IMR-90 (cell line): ENCODE measurements around the gene MMD. TPM values are rescaled to one million over a fixed set of nuclear protein-coding genes. Genes with fewer than 3 reads are reported as not detected.

Source experiments
- ATAC-seq: fragments of 200-7000 bp; cut with Tn5 transposase; 2 replicates; pipeline ENCODE4 v1.9.1; 2020; ENCODE audit warnings: low read depth, mild to moderate bottlenecking, moderate library complexity
- BruUV-seq: library from RNA; stranded (reverse); fragments of 400-500 nt; replicated peaks from 2 replicates; lab custom pipeline; 2021; lab: Mats Ljungman, UMichigan
- CTCF ChIA-PET: fragments of 300-600 bp; formaldehyde crosslinking; extraction: SDS; loops from one replicate; lab custom pipeline; 2021; ENCODE audit warnings: antibody characterized with exemption; lab: Yijun Ruan, JAX
- POLR2A ChIA-PET: fragments of 300-600 bp; sonication (Branson Sonifier 250); formaldehyde crosslinking; loops from one replicate; lab custom pipeline; 2022; ENCODE audit warnings: antibody characterized with exemption; ENCODE audit not compliant: unreplicated experiment; lab: Charles Lee
- DNase-seq: peaks from one replicate; pipeline ENCODE4 v3.0.0; 2013
- H2AFZ ChIP-seq: replicated peaks from 2 replicates; pipeline ENCODE3; 2013; ENCODE audit warnings: low read length, mild to moderate bottlenecking; ENCODE audit not compliant: poor library complexity
- H2AK5ac ChIP-seq: 2 replicates; pipeline ENCODE4 v1.6.1; 2013; ENCODE audit warnings: low read depth, low read length, inconsistent platforms
- H2AK9ac ChIP-seq: replicated peaks from 2 replicates; pipeline ENCODE3; 2013; ENCODE audit warnings: mild to moderate bottlenecking, low read depth, low read length, moderate library complexity; ENCODE audit not compliant: poor library complexity
- H2BK120ac ChIP-seq: 2 replicates; pipeline ENCODE4 v1.6.1; 2013; ENCODE audit warnings: low read depth, low read length, inconsistent platforms
- H2BK15ac ChIP-seq: 3 replicates; pipeline ENCODE4 v1.6.1; 2013; ENCODE audit warnings: low read depth, low read length, inconsistent platforms
- H2BK20ac ChIP-seq: 2 replicates; pipeline ENCODE4 v1.6.1; 2013; ENCODE audit warnings: low read depth, mild to moderate bottlenecking, inconsistent platforms, low read length, moderate library complexity
- H2BK5ac ChIP-seq: 2 replicates; pipeline ENCODE4 v1.6.1; 2013; ENCODE audit warnings: mild to moderate bottlenecking, low read depth, low read length, inconsistent platforms; ENCODE audit not compliant: poor library complexity, severe bottlenecking
- H3K14ac ChIP-seq: replicated peaks from 2 replicates; pipeline ENCODE4 v1.6.1; 2013; ENCODE audit warnings: low read depth, low read length, inconsistent platforms
- H3K18ac ChIP-seq: 2 replicates; pipeline ENCODE4 v1.6.1; 2013; ENCODE audit warnings: low read depth, low read length, control low read depth
- H3K23ac ChIP-seq: 2 replicates; pipeline ENCODE4 v1.6.1; 2013; ENCODE audit warnings: low read depth, low read length, inconsistent platforms
- H3K27ac ChIP-seq: 2 replicates; pipeline ENCODE4 v1.5.1; 2013; ENCODE audit warnings: mild to moderate bottlenecking, control low read depth, low read length; ENCODE audit not compliant: insufficient read depth
- H3K27me3 ChIP-seq: 2 replicates; pipeline ENCODE4 v1.6.1; 2013; ENCODE audit warnings: low read length; ENCODE audit not compliant: control insufficient read depth, insufficient read depth
- H3K36me3 ChIP-seq: 2 replicates; pipeline ENCODE4 v1.6.1; 2013; ENCODE audit warnings: low read length, mixed read lengths; ENCODE audit not compliant: control insufficient read depth, insufficient read depth
- H3K4ac ChIP-seq: 2 replicates; pipeline ENCODE4 v1.6.1; 2013; ENCODE audit warnings: low read depth, low read length, inconsistent platforms
- H3K4me1 ChIP-seq: 2 replicates; pipeline ENCODE4 v1.6.1; 2013; ENCODE audit warnings: low read length, mixed read lengths; ENCODE audit not compliant: control insufficient read depth, insufficient read depth
- H3K4me2 ChIP-seq: 2 replicates; pipeline ENCODE4 v1.6.1; 2013; ENCODE audit warnings: low read depth, mild to moderate bottlenecking, control low read depth, low read length, moderate library complexity
- H3K4me3 ChIP-seq: 2 replicates; pipeline ENCODE4 v1.5.1; 2013; ENCODE audit warnings: low read depth, mild to moderate bottlenecking, control low read depth, low read length, moderate library complexity; ENCODE audit not compliant: insufficient read depth
- H3K56ac ChIP-seq: 2 replicates; pipeline ENCODE4 v1.6.1; 2013; ENCODE audit warnings: low read length, inconsistent platforms; ENCODE audit not compliant: insufficient read depth; ENCODE audit errors: extremely low read depth
- H3K79me1 ChIP-seq, 2 experiments: 2 replicates each; pipeline ENCODE4 v1.6.1; 2013; ENCODE audit warnings: low read length in 2 of 2, inconsistent platforms in 1 of 2, low read depth in 1 of 2
- H3K9ac ChIP-seq: 2 replicates; pipeline ENCODE4 v1.6.1; 2013; ENCODE audit warnings: low read depth, low read length, control low read depth
- H3K9me1 ChIP-seq: 2 replicates; pipeline ENCODE4 v1.6.1; 2013; ENCODE audit warnings: low read length, inconsistent platforms; ENCODE audit not compliant: insufficient read depth
- H3K9me3 ChIP-seq: 2 replicates; pipeline ENCODE4 v1.6.1; 2013; ENCODE audit warnings: low read length; ENCODE audit not compliant: control insufficient read depth, insufficient read depth
- H4K20me1 ChIP-seq: 2 replicates; pipeline ENCODE4 v1.6.1; 2013; ENCODE audit warnings: low read length, inconsistent platforms; ENCODE audit not compliant: insufficient read depth
- H4K5ac ChIP-seq: 2 replicates; pipeline ENCODE4 v1.6.1; 2013; ENCODE audit warnings: mild to moderate bottlenecking, low read depth, low read length, control low read depth
- H4K8ac ChIP-seq, 2 experiments: 2 replicates each; pipeline ENCODE4 v1.6.1; 2013; ENCODE audit warnings: low read depth in 2 of 2, low read length in 2 of 2, control low read depth in 1 of 2, inconsistent platforms in 1 of 2
- H4K91ac ChIP-seq: 2 replicates; pipeline ENCODE4 v1.6.1; 2013; ENCODE audit warnings: low read depth, low read length, inconsistent platforms; ENCODE audit not compliant: insufficient read depth
- BHLHE40 ChIP-seq: fragments of 150-350 bp; IDR thresholded peaks from 2 replicates; pipeline ENCODE4 v1.6.1; 2016; ENCODE audit warnings: mild to moderate bottlenecking, low read depth, low read length
- CEBPB ChIP-seq: IDR thresholded peaks from 2 replicates; pipeline ENCODE4 v1.6.1; 2012; ENCODE audit warnings: low read depth, low read length, improper control_type of control experiment
- CHD1 ChIP-seq: IDR thresholded peaks from 2 replicates; pipeline ENCODE4 v1.6.1; 2012; ENCODE audit warnings: low read depth, low read length, improper control_type of control experiment
- FOS ChIP-seq: fragments of 150-350 bp; IDR thresholded peaks from 2 replicates; pipeline ENCODE4 v1.6.1; 2016; ENCODE audit warnings: low read depth, low read length
- MAFK ChIP-seq: IDR thresholded peaks from 2 replicates; pipeline ENCODE4 v1.6.1; 2012; ENCODE audit warnings: low read depth, low read length, improper control_type of control experiment
- MAZ ChIP-seq: IDR thresholded peaks from 2 replicates; pipeline ENCODE4 v1.6.1; 2012; ENCODE audit warnings: low read depth, mild to moderate bottlenecking, low read length, improper control_type of control experiment, moderate library complexity, borderline replicate concordance
- MXI1 ChIP-seq: IDR thresholded peaks from 2 replicates; pipeline ENCODE4 v1.6.1; 2012; ENCODE audit warnings: low read depth, mild to moderate bottlenecking, low read length, moderate library complexity, borderline replicate concordance
- NFE2L2 ChIP-seq: fragments of 150-350 bp; IDR thresholded peaks from 2 replicates; pipeline ENCODE4 v1.6.1; 2016; ENCODE audit warnings: low read depth, mild to moderate bottlenecking, low read length
- POLR2A ChIP-seq: IDR thresholded peaks from 2 replicates; pipeline ENCODE4 v1.6.1; 2012; ENCODE audit warnings: mild to moderate bottlenecking, low read depth, low read length
- RAD21 ChIP-seq: IDR thresholded peaks from 2 replicates; pipeline ENCODE4 v1.6.1; 2012; ENCODE audit warnings: low read length, improper control_type of control experiment
- RCOR1 ChIP-seq: IDR thresholded peaks from 2 replicates; pipeline ENCODE4 v1.6.1; 2012; ENCODE audit warnings: mild to moderate bottlenecking, low read length, improper control_type of control experiment; ENCODE audit not compliant: insufficient replicate concordance
- RFX5 ChIP-seq: IDR thresholded peaks from 2 replicates; pipeline ENCODE4 v1.8.0; 2012; ENCODE audit warnings: low read depth, mild to moderate bottlenecking, low read length, moderate library complexity
- SMC3 ChIP-seq: fragments of 150-350 bp; IDR thresholded peaks from 2 replicates; pipeline ENCODE4 v1.6.1; 2016; ENCODE audit warnings: low read depth, mild to moderate bottlenecking, antibody characterized with exemption, low read length, moderate library complexity
- WGBS, 2 experiments: methylation state at CpG; one replicate each; pipeline versions ENCODE4 v1.1.5 to v1.1.7; 2013; ENCODE audit warnings: missing lambda C conversion rate in 2 of 2; ENCODE audit not compliant: insufficient read length in 1 of 2; ENCODE audit errors: extremely low coverage in 2 of 2; 5-methylcytosine and 5-hydroxymethylcytosine counted together
- dilution Hi-C: fragments of 300-500 bp; cut with HindIII; formaldehyde crosslinking; loops from one replicate; pipeline ENCODE4 v1.14.3; 2018; ENCODE audit warnings: low sequenced_read_pairs; ENCODE audit not compliant: unreplicated experiment
- in situ Hi-C: fragments of 300-500 bp; cut with MboI; formaldehyde crosslinking; loops from 3 replicates; pipeline ENCODE4 v1.14.3; 2019; ENCODE audit warnings: low sequenced_read_pairs, inconsistent platforms, mixed read lengths
- intact Hi-C: fragments of 100-400 bp; cut with micrococcal nuclease; formaldehyde crosslinking; loops from 2 replicates; pipeline ENCODE4 v1.10.0; 2022
- polyA plus RNA-seq, 3 experiments: library from polyadenylated mRNA; depleted of rRNA; stranded (reverse); fragments of >200 nt; gene quantifications; 2 replicates each; pipeline ENCODE4 v1.2.3, GENCODE V29; 2012; ENCODE audit warnings: low replicate concordance in 1 of 3
- total RNA-seq: library from RNA; depleted of rRNA; stranded (reverse); fragments of >200 nt; gene quantifications from 2 replicates; pipeline ENCODE4 v1.2.3, GENCODE V29; 2012
- TF ChIP-seq, protein P1 (sequence below): fragments of 150-350 bp; IDR thresholded peaks from 2 replicates; pipeline ENCODE4 v1.6.1; 2016; ENCODE audit warnings: low read depth, mild to moderate bottlenecking, low read length, moderate library complexity, borderline replicate concordance
- TF ChIP-seq, protein P2 (sequence below): conservative IDR thresholded peaks from 2 replicates; pipeline ENCODE4 v1.5.1; 2012; ENCODE audit warnings: mild to moderate bottlenecking, low read depth, low read length, improper control_type of control experiment
- TF ChIP-seq, protein P3 (sequence below): fragments of 150-350 bp; IDR thresholded peaks from 2 replicates; pipeline ENCODE4 v1.6.1; 2017; ENCODE audit warnings: mild to moderate bottlenecking, antibody characterized with exemption, low read length, low read depth

Gene MMD
- total and polyA plus RNA-seq, 2 of the 4 experiments (the other 2 are of a cell fraction): 6.3 to 7.0 TPM

- ChIA-PET CTCF (no interaction called here), POLR2A (no interaction called here)
- no peak overlapping the region for H3K4me3 ChIP-seq
- no peak overlapping the region for H3K4me2 ChIP-seq
- no peaks in the 10 kb centered on the region for H3K79me1 ChIP-seq
- H2AK5ac ChIP-seq: no peak overlapping the region
- WGBS, 2 experiments: no CpG with 5 or more reads among the region's 4 CpGs
- no peak overlapping the region for H4K91ac ChIP-seq
- H3K18ac ChIP-seq: no peak overlapping the region
- dilution Hi-C loops: no loop called here
- no peak overlapping the region for H3K14ac ChIP-seq
- H4K5ac ChIP-seq: no peak overlapping the region
- BruUV-seq: no TSS peak
- no peak overlapping the region for H2BK5ac ChIP-seq
- no peaks in the 10 kb centered on the region for H3K9me1 ChIP-seq
- no peak overlapping the region for H2AK9ac ChIP-seq
- H3K36me3 ChIP-seq: no peaks in the 10 kb centered on the region
- no peak overlapping the region for H2AFZ ChIP-seq
- intact Hi-C loops: no loop called here
- H3K56ac ChIP-seq: no peak overlapping the region
- H3K9ac ChIP-seq: no peak overlapping the region
- in situ Hi-C loops: no loop called here
- H3K27ac ChIP-seq: no peak overlapping the region
- H3K23ac ChIP-seq: no peak overlapping the region
- H3K4ac ChIP-seq: no peak overlapping the region
- no peak for TF ChIP-seq POLR2A
- no peak for TF ChIP-seq FOS
- TF ChIP-seq RFX5: no peak
- TF ChIP-seq MAFK: no peak
- no peak for TF ChIP-seq SMC3
- no peak for TF ChIP-seq BHLHE40
- TF ChIP-seq CHD1: no peak
- TF ChIP-seq MXI1: no peak
- TF ChIP-seq CEBPB: no peak
- TF ChIP-seq, protein P1, sequence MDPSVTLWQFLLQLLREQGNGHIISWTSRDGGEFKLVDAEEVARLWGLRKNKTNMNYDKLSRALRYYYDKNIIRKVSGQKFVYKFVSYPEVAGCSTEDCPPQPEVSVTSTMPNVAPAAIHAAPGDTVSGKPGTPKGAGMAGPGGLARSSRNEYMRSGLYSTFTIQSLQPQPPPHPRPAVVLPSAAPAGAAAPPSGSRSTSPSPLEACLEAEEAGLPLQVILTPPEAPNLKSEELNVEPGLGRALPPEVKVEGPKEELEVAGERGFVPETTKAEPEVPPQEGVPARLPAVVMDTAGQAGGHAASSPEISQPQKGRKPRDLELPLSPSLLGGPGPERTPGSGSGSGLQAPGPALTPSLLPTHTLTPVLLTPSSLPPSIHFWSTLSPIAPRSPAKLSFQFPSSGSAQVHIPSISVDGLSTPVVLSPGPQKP: no peak
- TF ChIP-seq RCOR1: no peak
- TF ChIP-seq, protein P2, sequence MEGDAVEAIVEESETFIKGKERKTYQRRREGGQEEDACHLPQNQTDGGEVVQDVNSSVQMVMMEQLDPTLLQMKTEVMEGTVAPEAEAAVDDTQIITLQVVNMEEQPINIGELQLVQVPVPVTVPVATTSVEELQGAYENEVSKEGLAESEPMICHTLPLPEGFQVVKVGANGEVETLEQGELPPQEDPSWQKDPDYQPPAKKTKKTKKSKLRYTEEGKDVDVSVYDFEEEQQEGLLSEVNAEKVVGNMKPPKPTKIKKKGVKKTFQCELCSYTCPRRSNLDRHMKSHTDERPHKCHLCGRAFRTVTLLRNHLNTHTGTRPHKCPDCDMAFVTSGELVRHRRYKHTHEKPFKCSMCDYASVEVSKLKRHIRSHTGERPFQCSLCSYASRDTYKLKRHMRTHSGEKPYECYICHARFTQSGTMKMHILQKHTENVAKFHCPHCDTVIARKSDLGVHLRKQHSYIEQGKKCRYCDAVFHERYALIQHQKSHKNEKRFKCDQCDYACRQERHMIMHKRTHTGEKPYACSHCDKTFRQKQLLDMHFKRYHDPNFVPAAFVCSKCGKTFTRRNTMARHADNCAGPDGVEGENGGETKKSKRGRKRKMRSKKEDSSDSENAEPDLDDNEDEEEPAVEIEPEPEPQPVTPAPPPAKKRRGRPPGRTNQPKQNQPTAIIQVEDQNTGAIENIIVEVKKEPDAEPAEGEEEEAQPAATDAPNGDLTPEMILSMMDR: no peak
- no peak for TF ChIP-seq RAD21
- no peak for TF ChIP-seq NFE2L2
- TF ChIP-seq, protein P3, sequence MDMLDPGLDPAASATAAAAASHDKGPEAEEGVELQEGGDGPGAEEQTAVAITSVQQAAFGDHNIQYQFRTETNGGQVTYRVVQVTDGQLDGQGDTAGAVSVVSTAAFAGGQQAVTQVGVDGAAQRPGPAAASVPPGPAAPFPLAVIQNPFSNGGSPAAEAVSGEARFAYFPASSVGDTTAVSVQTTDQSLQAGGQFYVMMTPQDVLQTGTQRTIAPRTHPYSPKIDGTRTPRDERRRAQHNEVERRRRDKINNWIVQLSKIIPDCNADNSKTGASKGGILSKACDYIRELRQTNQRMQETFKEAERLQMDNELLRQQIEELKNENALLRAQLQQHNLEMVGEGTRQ: no peak
- TF ChIP-seq MAZ: no peak
- peaks cover 14% of the 10 kb centered on the region for H3K27me3 ChIP-seq
- no peak overlapping the region for H4K8ac ChIP-seq
- no peaks in the 10 kb centered on the region for H4K20me1 ChIP-seq
- H2BK120ac ChIP-seq: no peak overlapping the region
- no peak overlapping the region for H2BK15ac ChIP-seq
- ATAC-seq (no peak), DNase-seq (no peak)
- H3K4me1 ChIP-seq: no peaks in the 10 kb centered on the region
- no peak overlapping the region for H2BK20ac ChIP-seq
- no peaks in the 10 kb centered on the region; the same call in 1 of the 2 replicates for H3K9me3 ChIP-seq
Measured at GRCh38 chr17:55343900-55344513, 77.6 kb downstream of the MMD start.
